Esophagus muscularis mucosa (tissue), 4 donors: ENCODE measurements around the gene MRPS31. TPM values are rescaled to one million over a fixed set of nuclear protein-coding genes. Genes with fewer than 3 reads are reported as not detected.
A peak's percentile ranks its signal among the peaks of the same experiment; 100 is the strongest.

Experiments
- DNase-seq: peaks from one replicate; pipeline ENCODE4 v3.0.0-alpha.2; 2017; ENCODE audit errors: extremely low spot score
- H3K27ac ChIP-seq, 4 donors: fragments of 200-600 bp; sonication (generic); replicated peaks in 1 of 4; 1 replicate in 3 of 4; 2 replicates in 1 of 4; pipeline ENCODE4 v1.5.1; 2016 to 2019; ENCODE audit warnings: mild to moderate bottlenecking in 1 of 4
- H3K27me3 ChIP-seq, 4 donors: fragments of 200-600 bp; sonication (generic); one replicate each; pipeline versions ENCODE4 v1.5.1 to v1.6.0; 2016 to 2019
- H3K36me3 ChIP-seq, 4 donors: fragments of 200-600 bp; sonication (generic); one replicate each; pipeline ENCODE4 v1.5.1; 2016 to 2019
- H3K4me1 ChIP-seq, 4 donors: fragments of 200-600 bp; sonication (generic); one replicate each; pipeline ENCODE4 v1.5.1; 2016 to 2019
- H3K4me3 ChIP-seq, 4 donors: fragments of 200-600 bp; sonication (generic); 1 replicate in 2 of 4; 2 replicates in 2 of 4; pipeline ENCODE4 v1.5.1; 2016 to 2019; ENCODE audit warnings: mild to moderate bottlenecking in 4 of 4, moderate library complexity in 1 of 4
- H3K9me3 ChIP-seq, 4 donors: fragments of 200-600 bp; sonication (generic); 1 replicate in 3 of 4; 2 replicates in 1 of 4; pipeline ENCODE4 v1.5.1; 2016 to 2019
- CTCF ChIP-seq, 3 experiments: fragments of 200-600 bp in 2 of 3; fragments of 450-650 bp in 1 of 3; sonication (generic) in 2 of 3; IDR thresholded peaks; one replicate each; pipeline ENCODE4 v1.5.1; 2017 to 2019; ENCODE audit warnings: antibody characterized with exemption in 3 of 3, mild to moderate bottlenecking in 2 of 3, moderate library complexity in 1 of 3
- EP300 ChIP-seq: sonication (generic); formaldehyde crosslinking; IDR thresholded peaks from one replicate; pipeline ENCODE4 v1.6.1; 2017; ENCODE audit warnings: antibody characterized with exemption
- POLR2A ChIP-seq: fragments of 450-650 bp; IDR thresholded peaks from one replicate; pipeline ENCODE4 v1.6.1; 2017; ENCODE audit warnings: antibody characterized with exemption, moderate library complexity, mild to moderate bottlenecking, low read depth
- POLR2AphosphoS5 ChIP-seq, 2 donors: sonication (generic); formaldehyde crosslinking; IDR thresholded peaks; one replicate each; pipeline ENCODE4 v1.6.1; 2017; ENCODE audit warnings: antibody characterized with exemption in 2 of 2
- WGBS: methylation state at CpG from one replicate; pipeline ENCODE4 v1.1.5; 2018; 5-methylcytosine and 5-hydroxymethylcytosine counted together
- intact Hi-C: fragments of 100-400 bp; cut with DNase I; formaldehyde crosslinking; loops from one replicate; pipeline ENCODE4 v1.15.1; 2023
- total RNA-seq, 4 donors: library from RNA; depleted of rRNA; stranded (reverse); fragments of >200 nt; gene quantifications; one replicate each; pipeline versions ENCODE4 v1.1.0 to v1.2.1, GENCODE V29; 2016

The MRPS31 gene
- total RNA-seq, 4 donors from 2014 or later, result 9.9 to 14.6 (median 13.8) TPM

GRCh38 chr13:40777166-40777808, 6.3 kb upstream of the MRPS31 start:
- H3K4me1 ChIP-seq, result peaks cover 4 to 11% (median 7%) of the 10 kb centered on the region in 4 donors
- 25% methylated on average over 7 of the region's 7 CpGs for WGBS
- H3K27me3 ChIP-seq, result no peaks in the 10 kb centered on the region
- DNase-seq, result no peak
- peak overlapping the region in 3 of 4 donors; percentile 15 to 40 (median 26) for H3K4me3 ChIP-seq
- H3K36me3 ChIP-seq, result no peaks in the 10 kb centered on the region
- intact Hi-C loops, result loop anchor here (10.0 kb wide), 1 partner anchor 288 kb away; the partner anchor contains the start of gene WBP4
- H3K9me3 ChIP-seq, result no peaks in the 10 kb centered on the region
- no peak for TF ChIP-seq POLR2AphosphoS5 (IDR thresholded peaks at IDR 0.05)
- TF ChIP-seq CTCF (IDR thresholded peaks at IDR 0.05), result peak; percentile 62 to 66 (median 64)
- H3K27ac ChIP-seq, result peak overlapping the region in 1 of 4 donors; percentile 33

GRCh38 chr13:40776681-40777165, 5.7 kb upstream of the MRPS31 start:
- no peaks in the 10 kb centered on the region for H3K9me3 ChIP-seq
- peaks cover 7 to 12% (median 9%) of the 10 kb centered on the region in 4 donors for H3K4me1 ChIP-seq
- H3K27ac ChIP-seq, result peak overlapping the region in 1 of 4 donors; percentile 33
- H3K4me3 ChIP-seq, result peak overlapping the region in 1 of 4 donors; percentile 40
- TF ChIP-seq EP300, result no peak
- TF ChIP-seq POLR2AphosphoS5 (IDR thresholded peaks at IDR 0.05), result no peak
- no peak for TF ChIP-seq CTCF (IDR thresholded peaks at IDR 0.05)
- TF ChIP-seq POLR2A, result no peak
- WGBS, result 65% methylated on average over 7 of the region's 7 CpGs
- no peaks in the 10 kb centered on the region for H3K36me3 ChIP-seq
- intact Hi-C loops, result loop anchor here (10.0 kb wide), 1 partner anchor 288 kb away; the partner anchor contains the start of gene WBP4
- H3K27me3 ChIP-seq, result no peaks in the 10 kb centered on the region
- DNase-seq, result no peak

DNA sequence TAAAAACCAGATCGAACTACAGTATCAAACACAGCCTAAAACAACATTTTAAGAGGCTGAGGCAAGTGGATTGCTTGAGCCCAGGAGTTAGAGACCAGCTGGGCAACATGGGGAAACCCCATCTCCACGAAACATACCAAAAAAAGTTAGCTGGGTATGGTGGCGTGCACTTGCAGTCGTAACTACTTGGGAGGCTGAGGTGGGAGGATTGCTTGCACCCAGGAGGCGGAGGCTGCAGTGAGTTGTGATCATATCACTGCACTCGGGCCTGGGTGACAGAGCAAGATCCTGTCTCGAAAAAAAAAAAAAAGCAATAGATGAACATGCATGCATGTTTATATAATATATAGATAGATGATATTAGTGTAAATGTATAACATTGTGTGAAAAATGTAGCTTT, 5.2 kb upstream of the MRPS31 start:
- intact Hi-C loops, result loop anchor here (10.0 kb wide), 1 partner anchor 289 kb away; the partner anchor contains the start of gene WBP4
- peaks cover 7 to 13% (median 10%) of the 10 kb centered on the region in 4 donors for H3K4me1 ChIP-seq
- no peaks in the 10 kb centered on the region for H3K9me3 ChIP-seq
- no peak overlapping the region for H3K4me3 ChIP-seq
- 88% methylated on average over 7 of the region's 7 CpGs for WGBS
- DNase-seq, result no peak
- no peaks in the 10 kb centered on the region for H3K27me3 ChIP-seq
- no peak overlapping the region for H3K27ac ChIP-seq
- no peak for TF ChIP-seq POLR2AphosphoS5 (IDR thresholded peaks at IDR 0.05)
- TF ChIP-seq EP300, result no peak
- no peak for TF ChIP-seq POLR2A
- TF ChIP-seq CTCF (IDR thresholded peaks at IDR 0.05), result no peak
- H3K36me3 ChIP-seq, result no peaks in the 10 kb centered on the region

DNA sequence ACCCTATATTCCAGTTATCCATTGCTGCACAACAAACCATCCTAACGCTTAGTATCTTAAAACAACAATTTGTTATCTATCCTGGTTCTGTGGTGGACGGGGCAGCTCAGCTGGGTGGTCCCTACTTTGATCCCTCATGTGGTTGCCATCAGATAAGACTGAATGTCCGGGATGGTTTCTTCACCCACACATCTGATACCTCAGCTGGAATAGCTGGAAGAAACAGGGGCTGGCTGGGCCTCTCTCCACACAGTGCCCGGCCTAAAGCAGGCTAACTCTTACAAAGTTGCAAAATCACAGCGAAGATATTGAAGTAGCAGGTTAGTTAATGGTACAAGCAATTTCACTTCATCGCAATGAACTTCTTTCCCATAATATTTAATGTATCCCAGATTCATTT, 3.7 kb upstream of the MRPS31 start:
- no peak overlapping the region for H3K27ac ChIP-seq
- no peak for DNase-seq
- 66% methylated on average over 6 of the region's 6 CpGs for WGBS
- H3K27me3 ChIP-seq, result no peaks in the 10 kb centered on the region
- H3K9me3 ChIP-seq, result no peaks in the 10 kb centered on the region
- intact Hi-C loops, result loop anchor here (10.0 kb wide), 1 partner anchor 290 kb away; the partner anchor contains the start of gene WBP4
- no peak overlapping the region for H3K4me3 ChIP-seq
- no peaks in the 10 kb centered on the region for H3K36me3 ChIP-seq
- TF ChIP-seq CTCF (IDR thresholded peaks at IDR 0.05) (no peak), EP300 (no peak), POLR2A (no peak), POLR2AphosphoS5 (IDR thresholded peaks at IDR 0.05) (no peak)
- peaks cover 11 to 22% (median 16%) of the 10 kb centered on the region in 4 donors for H3K4me1 ChIP-seq
